MCF 10A (cell line): Measurements from ENCODE around the gene PACC1. TPM values are rescaled to one million over a fixed set of nuclear protein-coding genes. Genes with fewer than 3 reads are reported as not detected.
A peak's percentile ranks its signal among the peaks of the same experiment; 100 is the strongest.

Source experiments
- BruUV-seq: library from RNA; stranded (reverse); fragments of 400-500 nt; replicated peaks from 2 replicates; lab custom pipeline; 2021; lab: Mats Ljungman, UMichigan
- CTCF ChIA-PET: fragments of 300-600 bp; sonication (Branson Sonifier 250); formaldehyde crosslinking; extraction: SDS; loops from one replicate; lab custom pipeline; 2021; ENCODE audit warnings: antibody characterized with exemption, inconsistent platforms; lab: Yijun Ruan, JAX
- POLR2A ChIA-PET: fragments of 300-600, 350-650 bp; sonication (Branson Sonifier 250); formaldehyde crosslinking; extraction: SDS; loops from one replicate; lab custom pipeline; 2020; ENCODE audit warnings: antibody characterized with exemption, inconsistent platforms; lab: Yijun Ruan, JAX
- DNase-seq: peaks from one replicate; pipeline ENCODE4 v3.0.0-alpha.2; 2018; ENCODE audit not compliant: unreplicated experiment
- H3K27ac Mint-ChIP-seq: one replicate; pipeline ENCODE4 v1.8.0; 2022; ENCODE audit warnings: mild to moderate bottlenecking, low read depth, mixed read lengths; ENCODE audit not compliant: unreplicated experiment
- H3K27me3 Mint-ChIP-seq: one replicate; pipeline ENCODE4 v1.8.0; 2022; ENCODE audit warnings: mixed read lengths; ENCODE audit not compliant: insufficient read depth, unreplicated experiment
- H3K36me3 Mint-ChIP-seq: one replicate; pipeline ENCODE4 v1.8.0; 2022; ENCODE audit warnings: mild to moderate bottlenecking, moderate library complexity, mixed read lengths; ENCODE audit not compliant: insufficient read depth, unreplicated experiment
- H3K4me1 Mint-ChIP-seq: one replicate; pipeline ENCODE4 v1.8.0; 2022; ENCODE audit warnings: mixed read lengths; ENCODE audit not compliant: insufficient read depth, unreplicated experiment
- H3K4me3 Mint-ChIP-seq: one replicate; pipeline ENCODE4 v1.8.0; 2022; ENCODE audit warnings: mild to moderate bottlenecking, moderate library complexity, mixed read lengths; ENCODE audit not compliant: unreplicated experiment
- H3K9me3 Mint-ChIP-seq: one replicate; pipeline ENCODE4 v1.8.0; 2022; ENCODE audit warnings: mixed read lengths; ENCODE audit not compliant: unreplicated experiment
- intact Hi-C: fragments of 100-400 bp; cut with micrococcal nuclease; formaldehyde crosslinking; loops from 2 replicates; pipeline ENCODE4 v1.14.1; 2022
- total RNA-seq: library from RNA; stranded (reverse); gene quantifications from 2 replicates; pipeline ENCODE4 v1.2.3, GENCODE V29; 2022
- TF ChIP-seq, protein P1 (sequence below): fragments of 200-600 bp; IDR thresholded peaks from one replicate; pipeline ENCODE4 v1.8.0; 2022; ENCODE audit warnings: antibody characterized with exemption, mild to moderate bottlenecking; ENCODE audit not compliant: unreplicated experiment

PACC1 gene
- total RNA-seq, 1 experiment from 2014 or later: 23.3 TPM

DNA sequence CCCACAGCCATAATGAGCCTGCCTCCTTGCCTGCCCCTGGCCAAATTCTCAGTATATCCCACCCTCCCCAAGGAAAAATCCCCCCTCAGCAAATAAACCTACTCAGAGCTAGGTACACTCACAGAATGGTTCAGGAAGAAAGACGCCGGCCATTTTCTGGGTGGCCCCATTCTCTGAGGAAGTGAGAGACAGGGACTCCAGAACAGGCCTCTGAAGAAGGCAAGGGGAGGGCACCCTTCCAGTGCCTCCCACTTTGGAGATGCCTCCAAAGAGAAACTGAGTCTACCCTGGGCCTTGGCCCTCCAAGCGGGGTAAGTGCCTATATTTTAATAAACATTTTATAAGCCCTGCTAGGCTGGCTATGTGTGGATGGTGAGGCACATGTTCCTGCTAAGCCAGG is 2.3 kb downstream of the PACC1 start:
- H3K4me1 Mint-ChIP-seq: peaks cover 17% of the 10 kb centered on the region
- TF ChIP-seq, protein P1, sequence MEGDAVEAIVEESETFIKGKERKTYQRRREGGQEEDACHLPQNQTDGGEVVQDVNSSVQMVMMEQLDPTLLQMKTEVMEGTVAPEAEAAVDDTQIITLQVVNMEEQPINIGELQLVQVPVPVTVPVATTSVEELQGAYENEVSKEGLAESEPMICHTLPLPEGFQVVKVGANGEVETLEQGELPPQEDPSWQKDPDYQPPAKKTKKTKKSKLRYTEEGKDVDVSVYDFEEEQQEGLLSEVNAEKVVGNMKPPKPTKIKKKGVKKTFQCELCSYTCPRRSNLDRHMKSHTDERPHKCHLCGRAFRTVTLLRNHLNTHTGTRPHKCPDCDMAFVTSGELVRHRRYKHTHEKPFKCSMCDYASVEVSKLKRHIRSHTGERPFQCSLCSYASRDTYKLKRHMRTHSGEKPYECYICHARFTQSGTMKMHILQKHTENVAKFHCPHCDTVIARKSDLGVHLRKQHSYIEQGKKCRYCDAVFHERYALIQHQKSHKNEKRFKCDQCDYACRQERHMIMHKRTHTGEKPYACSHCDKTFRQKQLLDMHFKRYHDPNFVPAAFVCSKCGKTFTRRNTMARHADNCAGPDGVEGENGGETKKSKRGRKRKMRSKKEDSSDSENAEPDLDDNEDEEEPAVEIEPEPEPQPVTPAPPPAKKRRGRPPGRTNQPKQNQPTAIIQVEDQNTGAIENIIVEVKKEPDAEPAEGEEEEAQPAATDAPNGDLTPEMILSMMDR: no peak
- ChIA-PET CTCF (interaction anchor here (0.6 to 7.8 kb wide), 5 partner anchors 44 to 758 kb away, joined by 3 to 46 read pairs (median 3); no protein-coding TSS in a partner anchor), POLR2A (interaction anchor here (1.3 kb wide), 1 partner anchor 14 kb away, joined by 3 read pairs; no protein-coding TSS in a partner anchor)
- no peak for DNase-seq
- BruUV-seq: no TSS peak
- no peak overlapping the region for H3K27ac Mint-ChIP-seq
- no peak overlapping the region for H3K4me3 Mint-ChIP-seq
- intact Hi-C loops: no loop called here
- H3K9me3 Mint-ChIP-seq: no peaks in the 10 kb centered on the region
- no peaks in the 10 kb centered on the region for H3K27me3 Mint-ChIP-seq
- peaks cover 18% of the 10 kb centered on the region for H3K36me3 Mint-ChIP-seq

DNA sequence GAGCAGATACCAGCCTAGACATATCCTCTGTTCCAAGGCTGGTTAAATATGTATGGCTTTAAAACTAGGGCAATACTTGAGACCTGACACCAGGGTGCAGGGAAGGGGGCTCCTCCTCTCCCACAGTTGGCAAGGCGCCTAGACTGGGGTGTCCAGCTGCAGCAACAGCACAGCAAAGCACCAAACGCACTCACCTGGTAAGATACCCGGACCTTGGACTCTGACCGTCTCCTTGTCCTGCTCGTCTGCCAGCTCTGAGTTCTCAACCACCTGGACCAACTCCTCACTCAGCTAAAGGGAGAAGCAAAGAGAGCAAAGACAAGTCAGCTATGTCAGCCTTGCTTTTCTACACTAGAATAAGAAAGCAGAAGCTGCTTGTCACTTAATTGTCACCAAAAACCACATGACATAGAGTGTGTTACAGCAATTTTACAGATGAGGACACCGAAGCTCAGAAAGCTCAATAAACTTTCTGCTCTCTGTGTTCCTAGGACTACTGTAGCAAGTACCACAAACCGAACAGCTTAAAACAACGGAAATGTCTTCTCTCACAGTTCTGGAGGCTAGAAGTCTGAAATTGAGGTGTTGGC is 4.4 kb downstream of the PACC1 start:
- H3K36me3 Mint-ChIP-seq: peaks cover 23% of the 10 kb centered on the region
- no peaks in the 10 kb centered on the region for H3K27me3 Mint-ChIP-seq
- no peak overlapping the region for H3K4me3 Mint-ChIP-seq

GRCh38 chr1:212402666-212403321 is 11.9 kb downstream of the PACC1 start:
- Mint-ChIP-seq H3K36me3 (peaks cover 19% of the 10 kb centered on the region), H3K27ac (peak overlapping the region; percentile 49), H3K27me3 (no peaks in the 10 kb centered on the region), H3K4me3 (no peak overlapping the region), H3K9me3 (peaks cover 8% of the 10 kb centered on the region), H3K4me1 (peaks cover 19% of the 10 kb centered on the region)
- TF ChIP-seq, protein P1: no peak
- DNase-seq: peak; percentile 12
- ChIA-PET CTCF (interaction anchor here (0.6 to 2.2 kb wide), 7 partner anchors 19 to 722 kb away, joined by 3 to 4 read pairs (median 3); no protein-coding TSS in a partner anchor), POLR2A (interaction anchor here (0.6 to 1.3 kb wide), 4 partner anchors 10 to 265 kb away, joined by 3 to 4 read pairs (median 3); partner anchors contain the start of gene PACC1)
- no TSS peak for BruUV-seq
- intact Hi-C loops: no loop called here

More for the DNA sequence above, 4.4 kb downstream of the PACC1 start:
- TF ChIP-seq, protein P1: no peak
- Mint-ChIP-seq H3K4me1 (peaks cover 17% of the 10 kb centered on the region), H3K9me3 (no peaks in the 10 kb centered on the region), H3K27ac (no peak overlapping the region)
- no TSS peak for BruUV-seq
- intact Hi-C loops: no loop called here
- DNase-seq: no peak
- POLR2A ChIA-PET: interaction anchor here (0.6 to 1.5 kb wide), 2 partner anchors 13 to 46 kb away, joined by 3 to 4 read pairs; no protein-coding TSS in a partner anchor
- CTCF ChIA-PET: interaction anchor here (0.6 to 7.8 kb wide), 5 partner anchors 10 to 401 kb away, joined by 3 to 46 read pairs (median 3); no protein-coding TSS in a partner anchor
